HG03575 (cell line): ENCODE results near the gene SLC28A2.
"Not testable (repeated sequence)": the region's sequence is repeated elsewhere in the genome, so short reads cannot be mapped to it uniquely, and the experiment has no call there.

Experiments used
- ATAC-seq: cut with Tn5 transposase; IDR thresholded peaks from one replicate; pipeline ENCODE4 v1.9.1; 2021; ENCODE audit not compliant: unreplicated experiment, insufficient number of reproducible peaks, low FRiP score; ENCODE audit errors: extremely low read depth

SLC28A2 gene, protein sequence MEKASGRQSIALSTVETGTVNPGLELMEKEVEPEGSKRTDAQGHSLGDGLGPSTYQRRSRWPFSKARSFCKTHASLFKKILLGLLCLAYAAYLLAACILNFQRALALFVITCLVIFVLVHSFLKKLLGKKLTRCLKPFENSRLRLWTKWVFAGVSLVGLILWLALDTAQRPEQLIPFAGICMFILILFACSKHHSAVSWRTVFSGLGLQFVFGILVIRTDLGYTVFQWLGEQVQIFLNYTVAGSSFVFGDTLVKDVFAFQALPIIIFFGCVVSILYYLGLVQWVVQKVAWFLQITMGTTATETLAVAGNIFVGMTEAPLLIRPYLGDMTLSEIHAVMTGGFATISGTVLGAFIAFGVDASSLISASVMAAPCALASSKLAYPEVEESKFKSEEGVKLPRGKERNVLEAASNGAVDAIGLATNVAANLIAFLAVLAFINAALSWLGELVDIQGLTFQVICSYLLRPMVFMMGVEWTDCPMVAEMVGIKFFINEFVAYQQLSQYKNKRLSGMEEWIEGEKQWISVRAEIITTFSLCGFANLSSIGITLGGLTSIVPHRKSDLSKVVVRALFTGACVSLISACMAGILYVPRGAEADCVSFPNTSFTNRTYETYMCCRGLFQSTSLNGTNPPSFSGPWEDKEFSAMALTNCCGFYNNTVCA

DNA sequence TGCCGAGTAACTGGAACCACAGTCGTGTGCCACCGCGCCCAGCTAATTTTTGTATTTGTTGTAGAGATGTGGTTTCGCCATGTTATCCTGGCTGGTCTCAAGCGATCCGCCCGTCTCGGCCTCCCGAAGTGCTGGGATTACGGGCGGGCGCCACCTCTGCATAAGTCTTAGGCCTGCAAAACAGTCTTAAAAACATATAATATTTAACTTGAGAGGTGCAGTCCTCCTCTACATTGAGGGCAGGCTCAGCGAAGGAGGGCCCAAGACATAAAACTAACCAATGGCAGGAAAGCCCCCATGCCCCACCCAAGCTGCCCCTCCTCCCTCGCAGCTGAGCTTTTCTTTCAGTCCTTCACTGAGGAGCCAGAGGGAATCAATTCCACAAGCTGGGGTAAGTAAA, at the start of gene SLC28A2:
SLC28A2 (plus strand) TSS at position 347 of the 400 bp plus-strand sequence. CDS start 982 bp downstream, outside the sequence.
- ATAC-seq: no peak

GRCh38 chr15:45203182-45203581, 48.9 kb upstream of the SLC28A2 start:
- ATAC-seq: no peak

DNA sequence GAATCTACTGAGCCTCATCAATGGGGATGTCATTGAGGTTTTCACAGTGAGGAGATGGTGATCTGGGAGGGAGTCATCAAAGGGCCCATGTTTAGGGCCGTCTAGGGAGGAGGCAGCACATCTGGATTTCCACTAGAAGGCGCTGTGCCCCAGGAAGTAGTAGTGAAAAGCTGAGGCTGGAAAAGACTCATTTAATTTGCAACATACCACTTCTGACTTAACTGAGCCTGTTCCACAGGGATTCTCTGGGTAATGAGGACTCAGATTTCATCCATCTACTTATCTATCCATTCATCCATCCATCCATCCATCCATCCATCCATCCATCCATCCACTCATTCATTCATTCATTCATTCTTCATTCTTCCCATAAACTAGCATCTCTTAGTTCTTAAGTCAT, 46.8 kb upstream of the SLC28A2 start:
- ATAC-seq: no peak

- no peak for ATAC-seq
Measured at GRCh38 chr15:45212493-45212892, 39.5 kb upstream of the SLC28A2 start.

DNA sequence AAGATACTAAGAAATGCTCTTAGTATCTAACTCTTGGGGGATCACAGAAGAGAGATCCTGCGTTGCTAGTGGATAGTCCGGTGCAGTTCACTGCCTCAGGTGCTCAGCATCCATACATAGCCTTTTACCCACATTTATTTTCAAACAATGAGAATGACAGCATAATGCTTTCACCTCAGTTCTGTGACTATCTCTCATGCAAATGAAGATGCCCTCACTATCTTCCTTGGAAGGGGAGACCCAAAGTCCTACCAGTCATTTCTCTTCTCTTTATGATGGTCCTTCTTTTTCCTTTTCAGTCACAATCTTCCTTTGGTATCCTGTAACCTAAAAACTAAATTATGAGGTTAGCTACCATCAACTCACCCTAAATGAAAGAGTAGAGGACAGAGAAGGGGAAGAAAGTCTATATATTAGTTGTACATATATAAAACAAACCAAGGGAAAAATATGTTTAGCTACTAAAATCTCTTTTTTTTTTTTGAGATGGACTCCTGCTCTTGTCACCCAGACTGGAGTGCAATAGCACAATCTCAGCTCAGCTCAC, 30.9 kb upstream of the SLC28A2 start:
- ATAC-seq: no peak

DNA sequence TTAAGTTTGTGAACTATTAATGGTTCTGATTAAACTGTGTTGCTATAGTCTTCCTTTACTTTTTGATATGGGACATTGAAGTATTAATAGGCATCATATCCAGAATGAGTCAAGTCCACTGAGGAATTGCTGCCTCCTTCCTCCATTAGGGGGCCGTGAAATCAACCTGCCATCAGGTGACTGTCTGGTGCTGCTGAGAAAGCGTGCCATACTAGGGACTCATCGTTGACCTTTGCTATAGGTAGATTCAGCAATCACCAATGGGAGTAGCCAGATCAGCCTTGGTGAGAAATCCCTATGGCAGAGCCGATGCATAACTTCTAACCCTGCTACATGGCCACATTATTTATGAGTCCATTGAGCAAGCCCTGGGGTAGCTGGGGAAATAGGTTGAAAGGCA, 30.1 kb upstream of the SLC28A2 start:
- ATAC-seq: no peak

- ATAC-seq: no peak
Measured at GRCh38 chr15:45224621-45225217, 27.3 kb upstream of the SLC28A2 start.

DNA sequence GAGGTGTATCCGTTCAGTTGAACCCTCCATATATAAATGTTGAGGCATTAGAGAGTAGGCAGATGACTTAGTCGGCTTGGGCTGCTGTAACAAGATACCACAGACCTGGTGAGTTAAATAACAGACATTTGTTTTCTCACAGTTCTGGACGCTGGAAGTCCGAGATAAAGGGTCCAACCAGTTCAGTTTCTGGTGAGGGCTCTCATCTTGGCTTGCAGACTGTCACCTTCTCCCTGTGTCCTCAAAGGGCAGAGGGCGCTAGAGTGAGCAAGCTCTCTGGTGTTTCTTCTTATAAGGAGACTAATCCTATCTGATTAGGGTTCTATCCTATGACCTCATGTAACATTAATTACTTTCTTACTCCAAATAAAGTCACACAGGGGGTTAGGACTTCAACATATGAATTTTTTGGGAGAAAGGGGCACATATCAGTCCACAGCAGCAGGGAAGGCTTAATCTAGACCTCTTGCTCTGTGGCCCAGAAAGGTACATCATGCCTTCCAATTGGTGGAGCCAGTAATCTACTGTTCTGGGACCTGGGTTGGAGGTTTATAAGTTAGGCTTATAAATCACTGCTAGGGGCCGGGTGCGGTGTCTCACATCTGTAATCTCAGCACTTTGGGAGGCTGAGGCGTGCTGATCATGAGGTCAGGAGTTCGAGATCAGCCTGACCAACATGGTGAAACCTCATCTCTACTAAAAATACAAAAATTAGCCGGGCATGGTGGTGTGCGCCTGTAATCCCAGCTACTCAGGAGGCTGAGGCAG, 26.3 kb upstream of the SLC28A2 start:
- no peak for ATAC-seq

DNA sequence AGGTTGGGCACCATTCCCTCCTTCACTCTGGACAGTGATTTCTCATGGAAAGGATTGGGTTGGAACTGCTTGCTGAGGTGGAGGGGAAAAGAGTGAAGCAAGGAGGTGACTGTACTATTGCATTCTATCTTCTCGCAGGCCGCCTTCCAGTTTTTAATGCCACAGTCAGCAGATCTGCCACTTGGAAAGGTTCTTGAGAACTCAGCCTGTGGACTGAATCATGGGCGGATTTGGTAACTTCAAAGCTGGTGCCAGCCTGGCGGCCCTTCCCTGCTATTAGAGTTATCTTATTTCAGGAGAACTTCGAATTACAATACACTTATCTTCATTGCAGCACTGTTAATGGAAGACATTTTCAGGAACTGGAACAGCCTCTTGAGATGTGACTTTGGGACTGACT, 23.1 kb upstream of the SLC28A2 start:
- no peak for ATAC-seq

GRCh38 chr15:45230245-45230965, 21.6 kb upstream of the SLC28A2 start:
- ATAC-seq: no peak

DNA sequence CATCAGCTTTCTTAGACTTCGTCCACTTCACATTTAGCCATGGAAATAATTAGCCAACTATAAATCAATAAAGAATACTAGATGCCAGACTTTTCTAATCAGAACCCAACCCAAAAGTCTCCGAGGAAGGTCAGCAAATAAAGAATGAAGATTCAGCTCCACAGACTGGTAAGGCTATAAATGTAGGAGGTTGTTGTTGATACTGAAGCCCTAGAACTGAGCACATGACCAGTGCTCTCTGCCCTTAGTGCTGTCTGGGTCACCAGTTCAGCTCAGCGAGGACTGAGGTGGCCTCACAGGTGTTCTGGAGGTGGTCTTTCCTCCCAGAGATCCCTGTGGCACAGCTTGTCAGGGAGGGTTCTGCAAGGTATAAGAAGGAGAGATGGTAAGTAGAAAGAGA, 20.9 kb upstream of the SLC28A2 start:
- no peak for ATAC-seq

DNA sequence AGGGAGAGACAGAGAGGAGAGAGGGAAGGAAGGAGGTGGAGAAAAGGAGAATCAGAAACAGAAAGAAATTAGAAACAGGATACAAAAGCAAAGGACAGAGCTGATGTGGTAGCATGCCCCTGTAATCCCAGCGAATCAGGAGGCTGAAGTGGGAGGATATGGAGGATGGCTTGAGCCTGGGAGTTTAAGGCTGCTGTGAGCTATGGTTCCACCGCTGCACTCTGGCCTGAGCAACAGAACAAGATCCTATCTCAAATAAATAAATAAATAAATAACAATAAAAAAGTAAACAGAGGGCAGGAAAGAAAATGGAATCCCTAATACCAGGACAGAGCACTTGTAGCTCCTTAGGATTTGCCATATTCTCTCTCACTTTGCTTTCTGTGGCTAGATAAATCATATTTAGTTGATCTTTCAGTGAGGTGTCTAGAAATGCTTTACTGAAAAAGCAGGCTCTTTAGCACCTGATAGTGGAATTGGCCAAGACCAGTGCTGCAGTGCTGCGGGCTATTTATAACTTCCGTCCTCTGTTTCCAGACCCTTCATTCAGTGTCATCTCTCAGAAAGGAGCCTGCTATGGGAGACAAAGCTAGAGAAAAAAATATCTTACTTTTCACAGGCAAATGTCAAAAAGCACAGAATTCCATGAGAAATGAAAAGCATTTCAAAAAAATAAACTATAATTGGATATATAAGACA, 20.0 kb upstream of the SLC28A2 start:
- no peak for ATAC-seq

DNA sequence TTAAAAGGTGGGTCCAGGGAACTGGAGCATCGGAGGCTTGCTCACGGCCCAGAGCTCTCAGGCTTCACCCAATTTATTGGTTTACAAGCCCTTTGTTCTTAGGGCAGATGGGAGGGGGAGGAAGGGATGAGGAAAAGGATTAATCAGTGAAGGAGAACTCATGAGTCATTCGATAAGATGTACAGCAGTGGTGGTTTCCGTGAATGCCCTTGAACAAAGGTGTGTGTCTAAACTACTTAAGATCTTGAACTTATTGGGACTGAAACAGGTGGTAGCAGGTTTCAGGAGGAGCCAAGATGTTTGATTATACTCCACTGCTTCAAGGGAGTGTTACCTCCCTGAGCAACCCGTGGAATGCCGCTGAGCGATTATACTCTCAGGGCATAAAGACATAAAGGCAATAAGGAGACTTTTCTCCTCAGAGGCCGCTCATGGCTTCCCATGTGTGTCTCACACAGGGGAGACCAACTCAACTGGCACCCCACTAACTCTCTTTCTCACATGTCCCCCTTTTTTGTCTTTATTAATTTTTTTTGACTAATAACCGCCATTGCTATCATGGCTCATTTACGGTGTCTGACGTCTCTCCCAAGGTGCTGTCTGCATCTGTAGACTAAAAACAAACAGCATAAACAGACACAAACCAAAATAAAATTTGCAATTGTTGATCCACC, 17.3 kb upstream of the SLC28A2 start:
- no peak for ATAC-seq

- ATAC-seq: not testable (repeated sequence)
Measured at GRCh38 chr15:45236806-45237205, 15.2 kb upstream of the SLC28A2 start.

GRCh38 chr15:45242289-45242688, 9.7 kb upstream of the SLC28A2 start:
- ATAC-seq: no peak

GRCh38 chr15:45249125-45249780, 2.8 kb upstream of the SLC28A2 start:
- ATAC-seq: no peak

- no peak for ATAC-seq
Measured at GRCh38 chr15:45253330-45253729, 1.3 kb downstream of the SLC28A2 start.
